Muscle layer of duodenum (tissue), 2 donors: Measurements from ENCODE around the gene ULBP3.
"Not testable (repeated sequence)": the region's sequence is repeated elsewhere in the genome, so short reads cannot be mapped to it uniquely, and the experiment has no call there.

ENCODE experiments used
- H3K27ac ChIP-seq: one replicate; pipeline ENCODE4 v1.7.0; 2013; ENCODE audit warnings: mild to moderate bottlenecking, low read length
- H3K27me3 ChIP-seq: one replicate; pipeline ENCODE4 v1.7.0; 2013; ENCODE audit warnings: low read depth, mild to moderate bottlenecking, control low read depth, low read length
- H3K36me3 ChIP-seq, 2 donors: one replicate each; pipeline ENCODE4 v1.7.0; 2013; ENCODE audit warnings: low read length in 2 of 2, control low read depth in 1 of 2, mild to moderate bottlenecking in 1 of 2; ENCODE audit not compliant: insufficient read depth in 2 of 2, control insufficient read depth in 1 of 2
- H3K4me1 ChIP-seq, 2 donors: one replicate each; pipeline ENCODE4 v1.7.0; 2013; ENCODE audit warnings: low read length in 2 of 2, mild to moderate bottlenecking in 2 of 2, control low read depth in 1 of 2, moderate library complexity in 1 of 2; ENCODE audit not compliant: insufficient read depth in 2 of 2, control insufficient read depth in 1 of 2
- H3K4me3 ChIP-seq, 2 donors: one replicate each; pipeline ENCODE4 v1.7.0; 2013; ENCODE audit warnings: low read length in 2 of 2, low read depth in 1 of 2, mild to moderate bottlenecking in 1 of 2
- H3K9me3 ChIP-seq, 2 donors: one replicate each; pipeline ENCODE4 v1.7.0; 2013; ENCODE audit warnings: low read length in 2 of 2, control low read depth in 1 of 2, mild to moderate bottlenecking in 1 of 2; ENCODE audit not compliant: control insufficient read depth in 1 of 2
- donor health status: healthy.

ULBP3 gene

GRCh38 chr6:150075034-150075421 is 6.1 kb upstream of the ULBP3 start:
- no peaks in the 10 kb centered on the region for H3K9me3 ChIP-seq

GRCh38 chr6:150074396-150075033 is 5.6 kb upstream of the ULBP3 start:
- H3K27me3 ChIP-seq, H3K4me3 ChIP-seq, H3K36me3 ChIP-seq, H3K9me3 ChIP-seq, H3K27ac ChIP-seq, H3K4me1 ChIP-seq: not testable (repeated sequence)

More at GRCh38 chr6:150075034-150075421, 6.1 kb upstream of the ULBP3 start:
- Histone ChIP-seq H3K27me3 (no peaks in the 10 kb centered on the region), H3K4me1 (peaks cover 0 to 3% of the 10 kb centered on the region in 2 donors), H3K27ac (no peak overlapping the region), H3K4me3 (no peak overlapping the region), H3K36me3 (no peaks in the 10 kb centered on the region)

GRCh38 chr6:150072201-150072600 is 3.3 kb upstream of the ULBP3 start:
- Histone ChIP-seq H3K9me3 (no peaks in the 10 kb centered on the region), H3K27me3 (no peaks in the 10 kb centered on the region), H3K4me1 (peaks cover 0 to 10% of the 10 kb centered on the region in 2 donors), H3K27ac (no peak overlapping the region), H3K4me3 (no peak overlapping the region), H3K36me3 (no peaks in the 10 kb centered on the region)

GRCh38 chr6:150070236-150070818 is 1.4 kb upstream of the ULBP3 start:
- Histone ChIP-seq H3K27me3 (no peaks in the 10 kb centered on the region), H3K9me3 (no peaks in the 10 kb centered on the region), H3K36me3 (no peaks in the 10 kb centered on the region), H3K27ac (no peak overlapping the region), H3K4me3 (no peak overlapping the region), H3K4me1 (peaks cover 0 to 10% of the 10 kb centered on the region in 2 donors)

- Histone ChIP-seq H3K4me1 (peaks cover 0 to 10% of the 10 kb centered on the region in 2 donors), H3K27me3 (no peaks in the 10 kb centered on the region), H3K27ac (no peak overlapping the region), H3K9me3 (no peaks in the 10 kb centered on the region), H3K36me3 (no peaks in the 10 kb centered on the region), H3K4me3 (no peak overlapping the region)
Measured at GRCh38 chr6:150069706-150070105, 785 bp upstream of the ULBP3 start.

- H3K9me3 ChIP-seq = no peaks in the 10 kb centered on the region
- H3K4me3 ChIP-seq = peak overlapping the region; percentile 59 to 77
- no peak overlapping the region for H3K27ac ChIP-seq
- no peaks in the 10 kb centered on the region for H3K27me3 ChIP-seq
- H3K4me1 ChIP-seq = peaks cover 0 to 10% of the 10 kb centered on the region in 2 donors
- H3K36me3 ChIP-seq = no peaks in the 10 kb centered on the region
Measured at GRCh38 chr6:150068151-150068550, 770 bp downstream of the ULBP3 start.

- Histone ChIP-seq H3K36me3 (no peaks in the 10 kb centered on the region), H3K27ac (no peak overlapping the region), H3K27me3 (no peaks in the 10 kb centered on the region), H3K9me3 (no peaks in the 10 kb centered on the region), H3K4me3 (no peak overlapping the region), H3K4me1 (peaks cover 0 to 7% of the 10 kb centered on the region in 2 donors)
Measured at GRCh38 chr6:150065083-150065482, 3.8 kb downstream of the ULBP3 start.

GRCh38 chr6:150063640-150064039 is 5.3 kb downstream of the ULBP3 start:
- Histone ChIP-seq H3K4me3 (no peak overlapping the region), H3K27me3 (no peaks in the 10 kb centered on the region), H3K36me3 (no peaks in the 10 kb centered on the region), H3K9me3 (no peaks in the 10 kb centered on the region), H3K4me1 (peaks cover 0 to 4% of the 10 kb centered on the region in 2 donors), H3K27ac (no peak overlapping the region)

- not testable (repeated sequence) for H3K4me3 ChIP-seq, H3K36me3 ChIP-seq, H3K27ac ChIP-seq, H3K9me3 ChIP-seq, H3K27me3 ChIP-seq, H3K4me1 ChIP-seq
Measured at GRCh38 chr6:150059973-150060372, 8.9 kb downstream of the ULBP3 start.

GRCh38 chr6:150058986-150059385 is 9.9 kb downstream of the ULBP3 start:
- Histone ChIP-seq H3K4me1 (no peaks in the 10 kb centered on the region), H3K36me3 (no peaks in the 10 kb centered on the region), H3K9me3 (no peaks in the 10 kb centered on the region), H3K4me3 (no peak overlapping the region), H3K27me3 (no peaks in the 10 kb centered on the region), H3K27ac (no peak overlapping the region)

- Histone ChIP-seq H3K4me3 (no peak overlapping the region), H3K9me3 (no peaks in the 10 kb centered on the region), H3K27me3 (no peaks in the 10 kb centered on the region), H3K36me3 (no peaks in the 10 kb centered on the region), H3K27ac (no peak overlapping the region), H3K4me1 (no peaks in the 10 kb centered on the region)
Measured at GRCh38 chr6:150058231-150058792, 10.6 kb downstream of the ULBP3 start.
